H9 (cell line): ENCODE data around the gene GBE1. TPM values are rescaled to one million over a fixed set of nuclear protein-coding genes. Genes with fewer than 3 reads are reported as not detected.
A peak's percentile ranks its signal among the peaks of the same experiment; 100 is the strongest.

Experiments used
- DNase-seq: peaks from one replicate; pipeline ENCODE4 v3.0.0-alpha.2; 2017
- H2AFZ ChIP-seq: one replicate; pipeline ENCODE4 v1.6.1; 2013; ENCODE audit warnings: mild to moderate bottlenecking, low read length, control low read depth, moderate library complexity
- H2AK5ac ChIP-seq: 2 replicates; pipeline ENCODE4 v1.6.1; 2013; ENCODE audit warnings: low read length, control low read depth, mixed read lengths; ENCODE audit not compliant: insufficient read length
- H2BK120ac ChIP-seq: one replicate; pipeline ENCODE4 v1.6.1; 2013; ENCODE audit warnings: low read depth, mild to moderate bottlenecking, low read length, control low read depth, inconsistent platforms; ENCODE audit not compliant: poor library complexity, severe bottlenecking
- H2BK12ac ChIP-seq: 2 replicates; pipeline ENCODE4 v1.6.1; 2013; ENCODE audit warnings: low read length, control low read depth, mixed read lengths, low read depth; ENCODE audit not compliant: insufficient read length
- H2BK15ac ChIP-seq: 2 replicates; pipeline ENCODE4 v1.6.1; 2013; ENCODE audit warnings: low read depth, low read length, control low read depth
- H2BK20ac ChIP-seq: one replicate; pipeline ENCODE4 v1.6.1; 2013; ENCODE audit warnings: low read depth, mild to moderate bottlenecking, low read length, control low read depth, inconsistent platforms; ENCODE audit not compliant: poor library complexity, severe bottlenecking
- H2BK5ac ChIP-seq: 2 replicates; pipeline ENCODE4 v1.6.1; 2013; ENCODE audit warnings: low read length, control low read depth, mixed read lengths; ENCODE audit not compliant: insufficient read length
- H3K14ac ChIP-seq: 2 replicates; pipeline ENCODE4 v1.6.1; 2013; ENCODE audit warnings: low read length, control low read depth; ENCODE audit not compliant: insufficient read depth
- H3K18ac ChIP-seq: 2 replicates; pipeline ENCODE4 v1.6.1; 2013; ENCODE audit warnings: low read depth, mild to moderate bottlenecking, mixed read lengths, low read length, control low read depth; ENCODE audit not compliant: insufficient read length
- H3K23ac ChIP-seq: 2 replicates; pipeline ENCODE4 v1.6.1; 2013; ENCODE audit warnings: low read length, control low read depth, mixed read lengths, low read depth; ENCODE audit not compliant: insufficient read length
- H3K23me2 ChIP-seq: 2 replicates; pipeline ENCODE4 v1.6.1; 2013; ENCODE audit warnings: low read depth, mild to moderate bottlenecking, mixed read lengths, low read length, control low read depth; ENCODE audit not compliant: insufficient read length, poor library complexity, severe bottlenecking
- H3K27ac ChIP-seq: 2 replicates; pipeline ENCODE4 v1.5.1; 2013; ENCODE audit warnings: low read length, control low read depth, mixed read lengths, low read depth; ENCODE audit not compliant: insufficient read length
- H3K27me3 ChIP-seq: 2 replicates; pipeline ENCODE4 v1.6.1; 2013; ENCODE audit warnings: low read length, control low read depth, inconsistent platforms; ENCODE audit not compliant: insufficient read depth
- H3K4ac ChIP-seq: 2 replicates; pipeline ENCODE4 v1.6.1; 2013; ENCODE audit warnings: low read depth, mild to moderate bottlenecking, control low read depth, inconsistent platforms, low read length, moderate library complexity
- H3K4me1 ChIP-seq: 2 replicates; pipeline ENCODE4 v1.6.1; 2013; ENCODE audit warnings: low read length, control low read depth, inconsistent platforms; ENCODE audit not compliant: insufficient read depth
- H3K4me2 ChIP-seq: 2 replicates; pipeline ENCODE4 v1.6.1; 2013; ENCODE audit warnings: low read length, control low read depth, mixed read lengths; ENCODE audit not compliant: insufficient read length, insufficient read depth
- H3K56ac ChIP-seq: 2 replicates; pipeline ENCODE4 v1.6.1; 2013; ENCODE audit warnings: low read depth, mild to moderate bottlenecking, mixed read lengths, low read length, control low read depth; ENCODE audit not compliant: insufficient read length
- H3K79me1 ChIP-seq: 2 replicates; pipeline ENCODE4 v1.6.1; 2013; ENCODE audit warnings: low read depth, mild to moderate bottlenecking, moderate library complexity, low read length, control low read depth, inconsistent platforms; ENCODE audit not compliant: insufficient read depth, poor library complexity, severe bottlenecking
- H3K79me2 ChIP-seq: 2 replicates; pipeline ENCODE4 v1.6.1; 2013; ENCODE audit warnings: low read length, control low read depth, inconsistent platforms; ENCODE audit not compliant: insufficient read depth
- H3K9ac ChIP-seq: 2 replicates; pipeline ENCODE4 v1.6.1; 2013; ENCODE audit warnings: low read length, control low read depth, mixed read lengths; ENCODE audit not compliant: insufficient read length; ENCODE audit errors: extremely low read depth
- H3K9me3 ChIP-seq: one replicate; pipeline ENCODE4 v1.6.1; 2013; ENCODE audit warnings: low read depth, low read length, inconsistent platforms; ENCODE audit not compliant: control insufficient read depth
- H3T11ph ChIP-seq: one replicate; pipeline ENCODE4 v1.6.1; 2013; ENCODE audit warnings: mild to moderate bottlenecking, low read length, control low read depth, inconsistent platforms
- H4K20me1 ChIP-seq: one replicate; pipeline ENCODE4 v1.6.1; 2013; ENCODE audit not compliant: control insufficient read depth, insufficient read length, insufficient read depth
- H4K5ac ChIP-seq: 2 replicates; pipeline ENCODE4 v1.6.1; 2013; ENCODE audit warnings: low read depth, mild to moderate bottlenecking, mixed read lengths, low read length, control low read depth; ENCODE audit not compliant: insufficient read length
- H4K8ac ChIP-seq: replicated peaks from 2 replicates; pipeline ENCODE4 v1.6.1; 2013; ENCODE audit warnings: low read length, control low read depth, mixed read lengths, low read depth; ENCODE audit not compliant: insufficient read length
- H4K91ac ChIP-seq: 2 replicates; pipeline ENCODE4 v1.6.1; 2013; ENCODE audit warnings: low read depth, mild to moderate bottlenecking, moderate library complexity, mixed read lengths, low read length, control low read depth; ENCODE audit not compliant: insufficient read length
- H3K27ac Mint-ChIP-seq, 3 experiments: 2 replicates in 2 of 3; 3 replicates in 1 of 3; pipeline ENCODE4 v1.8.0; 2020 to 2021; ENCODE audit warnings: mixed read lengths in 3 of 3, mild to moderate bottlenecking in 1 of 3, moderate library complexity in 1 of 3
- H3K27me3 Mint-ChIP-seq: 2 replicates; pipeline ENCODE4 v1.8.0; 2021; ENCODE audit warnings: low read depth, mild to moderate bottlenecking, moderate library complexity, mixed read lengths
- H3K36me3 Mint-ChIP-seq, 3 experiments: 2 replicates in 2 of 3; 3 replicates in 1 of 3; pipeline ENCODE4 v1.8.0; 2020 to 2021; ENCODE audit warnings: low read depth in 3 of 3, mixed read lengths in 3 of 3; ENCODE audit not compliant: insufficient read depth in 1 of 3
- H3K4me1 Mint-ChIP-seq, 2 experiments: 2 replicates each; pipeline ENCODE4 v1.8.0; 2020; ENCODE audit warnings: mixed read lengths in 2 of 2
- H3K4me3 Mint-ChIP-seq, 2 experiments: 2 replicates in 1 of 2; 3 replicates in 1 of 2; pipeline ENCODE4 v1.8.0; 2020 to 2021; ENCODE audit warnings: mild to moderate bottlenecking in 2 of 2, mixed read lengths in 2 of 2, moderate library complexity in 1 of 2
- H3K9me3 Mint-ChIP-seq, 2 experiments: 2 replicates in 1 of 2; 3 replicates in 1 of 2; pipeline ENCODE4 v1.8.0; 2020; ENCODE audit warnings: mild to moderate bottlenecking in 2 of 2, mixed read lengths in 2 of 2, moderate library complexity in 1 of 2
- CTCF ChIP-seq: fragments of 200-600 bp; sonication (generic); conservative IDR thresholded peaks from 3 replicates; pipeline ENCODE4 v1.8.0; 2021; ENCODE audit warnings: antibody characterized with exemption, mild to moderate bottlenecking
- WGBS: extraction: QIAGEN DNeasy Blood & Tissue Kit; methylation state at CpG from one replicate; pipeline ENCODE4 v1.1.7; 2013; ENCODE audit warnings: missing lambda C conversion rate, low lambda C conversion rate, mixed read lengths; ENCODE audit not compliant: insufficient read length; ENCODE audit errors: extremely low coverage; 5-methylcytosine and 5-hydroxymethylcytosine counted together
- total RNA-seq: library from RNA; stranded (reverse); gene quantifications from 2 replicates; pipeline ENCODE4 v1.2.1, GENCODE V29; 2021

The GBE1 gene
- total RNA-seq, 1 experiment from 2014 or later = 13.8 TPM

- no peak overlapping the region for H3K27ac ChIP-seq
- H4K20me1 ChIP-seq = no peaks in the 10 kb centered on the region
- no peak overlapping the region for H3K56ac ChIP-seq
- no peak for TF ChIP-seq CTCF
- no peak overlapping the region for H4K5ac ChIP-seq
- no peak overlapping the region for H2BK120ac ChIP-seq
- no peak overlapping the region for H2BK20ac ChIP-seq
- no peaks in the 10 kb centered on the region; the same call in 1 of the 2 replicates for H3K4me1 ChIP-seq
- H4K8ac ChIP-seq = no peak overlapping the region
- no peak overlapping the region for H2BK12ac ChIP-seq
- no peak overlapping the region for H2AK5ac ChIP-seq
- H3K23me2 ChIP-seq = no peaks in the 10 kb centered on the region
- Mint-ChIP-seq H3K27me3 (no peaks in the 10 kb centered on the region), H3K36me3 (peaks cover 1 to 5% (median 2%) of the 10 kb centered on the region in 3 experiments; a peak in 3 of 7 replicates), H3K4me3 (no peak overlapping the region), H3K27ac (peak overlapping the region in 1 of 3 experiments; percentile 31; a peak in 1 of 7 replicates), H3K4me1 (peaks cover 0 to 3% of the 10 kb centered on the region in 2 experiments; a peak in 1 of 4 replicates), H3K9me3 (peaks cover 0 to 7% of the 10 kb centered on the region in 2 experiments; a peak in 3 of 5 replicates)
- no peak overlapping the region for H2BK15ac ChIP-seq
- H3K79me2 ChIP-seq = no peaks in the 10 kb centered on the region
- H2BK5ac ChIP-seq = no peak overlapping the region
- WGBS = no CpG with 5 or more reads among the region's 2 CpGs
- no peak overlapping the region for H3K4ac ChIP-seq
- H3K79me1 ChIP-seq = no peaks in the 10 kb centered on the region
- no peak overlapping the region for H3K14ac ChIP-seq
- H4K91ac ChIP-seq = no peak overlapping the region
- no peaks in the 10 kb centered on the region for H3K9me3 ChIP-seq
- H3T11ph ChIP-seq = no peak overlapping the region
- H3K23ac ChIP-seq = no peak overlapping the region
- no peaks in the 10 kb centered on the region for H3K27me3 ChIP-seq
- H2AFZ ChIP-seq = no peak overlapping the region
- H3K18ac ChIP-seq = no peak overlapping the region
- H3K9ac ChIP-seq = no peak overlapping the region
- no peak overlapping the region for H3K4me2 ChIP-seq
- no peak for DNase-seq
Measured at GRCh38 chr3:81554801-81555200, 206.6 kb downstream of the GBE1 start.
